Activated effector memory CD4-positive, alpha-beta T cell treated with anti-CD3 and anti-CD28 coated beads, Interleukin-2, amount 50 U/mL, for 16 hours (primary cell): ENCODE results near the gene AARS2.

Experiments
- DNase-seq: peaks from one replicate; pipeline ENCODE4 v3.0.0-alpha.2; 2020

The AARS2 gene

GRCh38 chr6:44298864-44299263 lies 14.3 kb downstream of the AARS2 start:
- DNase-seq = no peak

GRCh38 chr6:44298055-44298803 lies 14.9 kb downstream of the AARS2 start:
- peak; percentile 51 for DNase-seq

- DNase-seq = peak; percentile 80
Observed at GRCh38 chr6:44297063-44298038, 15.8 kb downstream of the AARS2 start.

GRCh38 chr6:44294832-44295791 lies 18.0 kb downstream of the AARS2 start:
- DNase-seq = no peak

- no peak for DNase-seq
Observed at GRCh38 chr6:44292661-44293365, 20.3 kb downstream of the AARS2 start.

DNA sequence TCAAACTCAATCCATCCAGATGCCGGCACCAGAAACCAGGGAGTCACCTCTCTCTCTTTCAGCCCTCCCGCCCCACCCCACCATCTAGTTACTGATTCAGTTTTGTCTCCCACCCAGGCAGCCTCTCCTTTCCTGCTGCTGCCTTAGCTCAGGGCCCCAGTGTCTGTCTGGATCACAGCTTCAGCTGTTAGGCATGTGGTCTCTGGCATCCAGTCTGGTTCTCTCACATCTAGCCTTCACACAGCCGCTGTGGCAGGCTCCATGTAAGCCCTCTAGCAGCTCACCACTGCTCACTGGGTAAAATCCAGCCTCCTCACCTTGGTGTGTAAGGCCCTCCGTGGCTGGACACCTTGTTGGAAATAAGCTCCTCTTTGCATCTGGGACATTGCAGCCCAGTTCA lies 21.3 kb downstream of the AARS2 start:
- no peak for DNase-seq

GRCh38 chr6:44289726-44290260 lies 23.4 kb downstream of the AARS2 start:
- DNase-seq = no peak

GRCh38 chr6:44286747-44287146 lies 26.4 kb downstream of the AARS2 start:
- no peak for DNase-seq

GRCh38 chr6:44286285-44286565 lies 26.9 kb downstream of the AARS2 start:
- no peak for DNase-seq

GRCh38 chr6:44285552-44286284 lies 27.4 kb downstream of the AARS2 start:
- DNase-seq = no peak

DNA sequence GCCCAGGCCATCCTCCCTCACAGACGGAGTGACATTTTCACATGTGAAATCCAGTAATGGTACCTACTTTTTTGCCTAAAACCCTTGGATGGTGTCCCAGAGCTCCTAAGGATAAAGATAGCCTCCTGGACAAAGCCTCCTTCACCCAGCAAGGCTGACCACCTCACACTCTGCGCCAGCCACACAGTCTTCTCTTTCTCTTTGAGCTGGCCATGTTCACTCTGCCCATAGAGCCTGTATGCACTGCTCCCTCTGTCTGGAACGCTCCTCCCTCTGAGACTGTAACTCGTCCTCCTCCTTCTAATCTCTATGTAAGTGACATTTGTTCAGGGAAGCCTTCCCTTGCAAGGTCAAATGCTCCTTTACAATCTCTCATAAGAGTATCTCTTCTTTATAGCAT lies 28.3 kb downstream of the AARS2 start:
- no peak for DNase-seq

- DNase-seq = no peak
Observed at GRCh38 chr6:44284121-44284520, 29.0 kb downstream of the AARS2 start.

GRCh38 chr6:44278774-44279697 lies 34.1 kb downstream of the AARS2 start:
- DNase-seq = no peak

DNA sequence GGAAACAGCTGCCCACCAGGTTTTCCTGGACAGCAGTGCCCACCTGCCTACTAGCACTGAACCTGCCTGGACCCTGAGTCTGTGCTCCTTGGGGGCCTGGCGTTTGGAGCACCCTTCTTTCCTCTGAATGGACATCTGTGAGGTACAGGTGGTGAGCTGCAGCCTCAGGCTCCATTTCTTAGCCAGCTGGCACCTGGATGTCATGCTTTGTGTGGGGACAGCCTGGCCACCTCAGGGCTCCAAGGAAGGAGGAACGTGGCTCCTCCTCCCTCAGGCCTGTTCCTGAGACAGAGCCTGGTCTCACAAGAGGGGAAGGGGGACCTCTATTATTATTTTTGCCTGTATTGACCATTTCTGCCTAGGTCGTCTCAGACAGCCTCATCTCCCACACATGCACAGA lies 34.8 kb downstream of the AARS2 start:
- DNase-seq = no peak

DNA sequence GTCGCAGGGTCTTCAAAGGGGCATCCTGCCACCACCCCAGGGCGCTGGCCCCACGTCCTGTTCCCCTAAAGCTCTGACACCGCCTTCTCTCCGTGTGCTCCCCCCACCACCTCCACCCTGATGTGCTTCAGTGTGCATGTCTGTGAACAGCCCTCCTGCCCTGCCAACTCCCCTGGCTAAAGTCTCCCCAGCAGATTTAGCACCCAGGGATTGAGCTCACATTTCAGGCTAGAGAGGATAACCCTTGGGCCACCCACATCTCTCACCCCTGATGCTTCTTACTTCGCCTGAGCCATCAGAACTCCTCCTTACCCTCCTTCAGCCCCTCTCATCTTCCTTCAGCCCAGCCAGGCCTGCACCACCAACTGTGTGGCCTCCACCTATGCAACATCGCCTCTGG lies 35.4 kb downstream of the AARS2 start:
- no peak for DNase-seq

DNA sequence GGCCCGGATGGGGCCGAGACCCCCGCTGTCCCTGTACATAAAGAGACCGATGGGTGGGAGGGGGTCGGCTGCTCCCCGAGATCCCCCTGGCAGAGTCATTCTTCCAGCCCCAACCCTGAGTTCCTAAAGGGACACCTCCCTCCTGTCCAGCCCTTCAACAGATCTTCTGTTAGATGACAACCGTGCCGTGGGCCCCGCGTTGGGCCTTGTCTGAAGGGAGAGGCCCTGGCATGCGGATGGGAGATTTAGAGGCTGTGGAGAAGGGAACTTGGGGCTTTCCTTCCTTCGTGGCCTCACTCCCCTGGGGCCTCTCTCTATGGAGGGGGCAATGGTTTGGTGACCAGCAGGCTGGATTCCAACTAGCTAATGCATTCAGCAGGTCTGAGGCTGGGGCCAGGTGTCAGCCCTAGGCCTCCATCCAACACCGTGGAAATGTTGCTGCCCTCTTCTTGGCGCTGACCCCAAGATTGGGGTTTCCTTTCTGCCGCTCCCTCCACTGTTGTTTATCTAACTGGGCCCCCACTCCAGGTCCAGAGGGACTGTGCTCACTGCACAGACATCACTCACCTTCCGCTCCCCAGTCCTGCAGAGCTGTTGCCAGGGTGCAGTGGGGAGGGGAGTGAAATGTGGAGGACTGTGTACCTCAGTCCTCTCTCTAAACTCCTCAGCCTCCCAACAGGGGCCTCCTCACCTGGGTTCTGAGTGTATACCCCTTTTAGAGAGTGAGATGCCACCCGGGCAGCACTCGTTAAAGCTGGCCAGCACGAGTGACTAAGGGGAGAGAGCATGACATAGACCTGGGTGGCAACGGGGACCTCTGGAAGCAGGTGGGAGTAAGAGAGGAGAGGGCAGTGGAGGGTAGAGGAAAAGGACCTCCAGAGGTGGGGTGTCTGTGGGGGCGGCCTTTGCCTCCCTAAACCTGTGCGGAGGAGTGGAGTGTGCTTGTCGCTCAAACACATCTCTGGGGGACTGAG lies 36.2 kb downstream of the AARS2 start:
- no peak for DNase-seq

GRCh38 chr6:44275749-44276648 lies 37.1 kb downstream of the AARS2 start:
- DNase-seq = peak; percentile 71

DNA sequence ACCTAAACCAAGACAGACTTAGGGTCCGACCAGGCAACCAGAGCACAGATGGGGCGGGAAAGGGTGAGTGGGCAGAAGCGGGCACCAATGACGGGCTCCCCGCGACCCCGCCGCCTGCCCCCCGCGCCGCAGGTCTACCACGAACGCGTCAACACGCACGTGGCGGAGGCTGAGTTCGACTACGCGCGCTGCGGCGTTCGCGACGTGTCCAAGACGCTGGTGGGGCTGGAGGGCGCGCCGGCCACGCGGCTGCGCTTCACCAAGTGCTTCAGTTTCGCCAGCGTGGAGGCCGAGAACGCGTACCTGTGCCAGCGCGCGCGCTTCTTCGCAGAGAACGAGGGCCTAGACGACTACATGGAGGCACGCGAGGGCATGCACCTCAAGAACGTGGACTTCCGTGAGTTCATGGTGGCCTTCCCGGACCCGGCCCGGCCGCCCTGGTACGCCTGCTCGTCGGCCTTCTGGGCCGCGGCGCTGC lies 37.8 kb downstream of the AARS2 start:
- no peak for DNase-seq
